Measurements from ENCODE around the gene FXYD7. TPM values are rescaled to one million over a fixed set of nuclear protein-coding genes. Genes with fewer than 3 reads are reported as not detected.
"Not testable (repeated sequence)": the region's sequence is repeated elsewhere in the genome, so short reads cannot be mapped to it uniquely, and the experiment has no call there.

FXYD7 gene
- total RNA-seq, 2 experiments from 2014 or later: 4.5 to 5.0 TPM

DNA sequence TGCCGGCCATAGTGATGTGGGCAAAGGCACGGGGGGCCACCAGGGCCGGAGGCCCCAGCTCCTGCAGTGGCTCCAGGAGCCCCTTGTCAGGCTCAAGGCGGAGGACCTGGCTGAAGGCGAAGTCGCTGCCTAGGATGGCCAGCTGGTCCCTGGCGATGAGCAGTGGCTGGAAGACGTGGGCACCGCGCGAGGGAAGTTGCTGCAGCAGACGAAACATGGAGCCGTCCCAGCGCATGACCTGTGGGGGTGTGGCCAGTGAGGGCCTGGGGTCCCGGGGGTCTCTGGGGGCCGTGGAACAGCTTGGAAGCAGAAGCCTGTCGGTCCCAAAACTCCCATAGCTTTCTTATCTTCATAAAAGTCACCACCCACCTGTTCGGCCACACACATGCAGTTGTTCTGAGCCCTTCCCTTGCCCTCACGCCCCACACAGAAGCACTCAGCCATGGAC, 17.8 kb upstream of the FXYD7 start:
- Mint-ChIP-seq H3K9me3 (no peaks in the 10 kb centered on the region), H3K4me3 (no peak overlapping the region), H3K27me3 (no peaks in the 10 kb centered on the region), H3K27ac (no peak overlapping the region), H3K36me3 (ENCODE audit: low read depth) (no peaks in the 10 kb centered on the region), H3K4me1 (peaks cover 16% of the 10 kb centered on the region)
- ChIA-PET CTCF (interaction anchor here (0.5 to 4.9 kb wide), 4 partner anchors 11 to 29 kb away, joined by 3 to 28 read pairs (median 4); partner anchors contain the start of gene LGI4), POLR2A (no interaction called here)
- no peak for DNase-seq

DNA sequence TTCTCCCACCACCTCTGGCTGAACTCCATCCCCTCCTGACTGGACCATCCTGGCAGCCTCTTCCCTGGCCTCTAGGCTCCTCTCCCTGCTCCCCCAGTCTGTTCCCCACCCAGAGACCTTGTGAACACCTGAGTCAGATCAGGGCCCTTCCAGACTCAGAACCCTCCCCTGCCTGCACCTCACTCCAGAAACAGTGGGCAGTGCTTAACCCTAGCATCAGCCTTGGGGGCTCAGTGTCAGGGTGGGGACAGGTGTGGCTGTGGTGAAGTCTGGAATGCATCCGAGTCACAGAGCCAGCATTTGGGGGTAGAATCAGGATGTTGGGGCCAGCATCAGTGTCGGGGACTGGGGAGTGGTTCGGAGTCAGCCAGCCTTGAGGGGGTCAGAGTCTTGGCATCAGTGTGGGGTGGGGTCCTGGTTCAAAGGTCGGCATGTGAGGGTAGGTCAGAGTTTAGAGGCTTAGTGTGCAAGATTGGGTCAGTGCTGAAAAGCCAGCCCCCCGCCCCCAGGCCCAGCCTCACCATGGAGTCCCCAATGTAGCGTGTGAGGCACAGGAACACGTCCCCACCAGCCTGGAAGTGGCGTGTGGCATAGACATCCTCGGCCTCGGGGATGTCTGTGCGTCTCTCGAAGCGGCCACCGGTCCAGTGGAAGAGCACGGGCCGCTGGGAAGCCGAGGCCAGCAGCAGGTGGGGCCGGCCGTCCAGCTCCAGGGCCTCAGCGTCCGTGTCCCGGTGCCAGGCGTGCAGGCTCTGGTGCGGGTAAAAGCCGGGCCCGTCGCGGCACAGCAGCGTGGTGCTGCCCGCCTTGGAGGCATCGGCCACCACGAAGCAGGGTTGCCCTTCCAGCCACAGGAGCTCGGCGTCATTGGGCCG, 17.1 kb upstream of the FXYD7 start:
- H3K4me1 Mint-ChIP-seq: peaks cover 16% of the 10 kb centered on the region
- no peaks in the 10 kb centered on the region for H3K27me3 Mint-ChIP-seq
- H3K9me3 Mint-ChIP-seq: no peaks in the 10 kb centered on the region
- ChIA-PET POLR2A (no interaction called here), CTCF (interaction anchor here (0.5 to 4.9 kb wide), 3 partner anchors 10 to 82 kb away, joined by 4 to 28 read pairs (median 4); partner anchors contain the start of gene LGI4)
- DNase-seq: no peak
- no peak overlapping the region for H3K27ac Mint-ChIP-seq
- H3K36me3 Mint-ChIP-seq (ENCODE audit: low read depth): no peaks in the 10 kb centered on the region
- H3K4me3 Mint-ChIP-seq: no peak overlapping the region

DNA sequence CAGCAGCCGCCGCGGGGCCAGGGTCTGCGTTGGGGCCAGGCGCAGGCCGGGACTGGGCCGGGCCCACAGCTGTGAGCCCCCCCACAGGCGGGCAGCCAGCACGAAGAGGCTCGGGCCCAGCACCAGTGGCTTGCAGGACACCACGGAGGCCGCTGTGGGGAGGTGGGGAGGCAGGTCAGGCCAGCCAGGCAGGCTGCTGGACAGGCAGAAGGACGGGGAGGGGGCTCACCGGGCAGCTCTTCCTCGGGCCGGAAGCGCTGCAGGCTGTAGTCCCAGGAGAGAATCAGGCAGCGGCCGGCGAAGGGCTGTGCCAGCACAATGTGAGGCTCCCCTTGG, 16.5 kb upstream of the FXYD7 start:
- ChIA-PET CTCF (interaction anchor here (1.7 to 4.9 kb wide), 2 partner anchors 9 to 83 kb away, joined by 4 to 28 read pairs; partner anchors contain the start of gene LGI4), POLR2A (no interaction called here)
- H3K4me1 Mint-ChIP-seq: peaks cover 15% of the 10 kb centered on the region
- H3K4me3 Mint-ChIP-seq: no peak overlapping the region
- H3K27me3 Mint-ChIP-seq: no peaks in the 10 kb centered on the region
- H3K36me3 Mint-ChIP-seq (ENCODE audit: low read depth): no peaks in the 10 kb centered on the region
- no peak overlapping the region for H3K27ac Mint-ChIP-seq
- no peak for DNase-seq
- no peaks in the 10 kb centered on the region for H3K9me3 Mint-ChIP-seq

DNA sequence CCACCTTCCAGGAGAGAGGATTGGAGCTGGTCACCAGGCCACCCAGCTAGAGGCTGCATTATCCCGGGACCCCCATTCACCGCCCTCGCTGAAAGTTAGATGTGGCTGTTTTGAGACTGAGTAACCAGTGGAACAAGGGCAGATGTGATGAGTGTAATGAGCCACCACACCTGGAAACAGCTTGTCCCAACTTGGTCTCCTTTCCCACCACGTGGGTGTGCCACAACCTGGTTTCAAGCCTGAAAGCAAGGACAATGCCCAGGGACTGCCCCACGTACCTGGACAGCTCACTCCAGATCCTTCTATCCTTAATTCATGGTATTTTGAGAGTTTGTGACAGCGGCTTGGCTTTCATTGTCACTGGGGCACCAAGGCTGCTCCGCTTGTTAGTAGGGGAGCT, 15.2 kb upstream of the FXYD7 start:
- Mint-ChIP-seq H3K27ac (no peak overlapping the region), H3K4me3 (no peak overlapping the region), H3K36me3 (ENCODE audit: low read depth) (no peaks in the 10 kb centered on the region), H3K9me3 (no peaks in the 10 kb centered on the region), H3K4me1 (peaks cover 14% of the 10 kb centered on the region), H3K27me3 (no peaks in the 10 kb centered on the region)
- no peak for DNase-seq
- ChIA-PET CTCF (interaction anchor here (0.6 to 4.9 kb wide), 4 partner anchors 8 to 29 kb away, joined by 3 to 28 read pairs (median 4); partner anchors contain the start of genes FXYD5 and LGI4), POLR2A (no interaction called here)

DNA sequence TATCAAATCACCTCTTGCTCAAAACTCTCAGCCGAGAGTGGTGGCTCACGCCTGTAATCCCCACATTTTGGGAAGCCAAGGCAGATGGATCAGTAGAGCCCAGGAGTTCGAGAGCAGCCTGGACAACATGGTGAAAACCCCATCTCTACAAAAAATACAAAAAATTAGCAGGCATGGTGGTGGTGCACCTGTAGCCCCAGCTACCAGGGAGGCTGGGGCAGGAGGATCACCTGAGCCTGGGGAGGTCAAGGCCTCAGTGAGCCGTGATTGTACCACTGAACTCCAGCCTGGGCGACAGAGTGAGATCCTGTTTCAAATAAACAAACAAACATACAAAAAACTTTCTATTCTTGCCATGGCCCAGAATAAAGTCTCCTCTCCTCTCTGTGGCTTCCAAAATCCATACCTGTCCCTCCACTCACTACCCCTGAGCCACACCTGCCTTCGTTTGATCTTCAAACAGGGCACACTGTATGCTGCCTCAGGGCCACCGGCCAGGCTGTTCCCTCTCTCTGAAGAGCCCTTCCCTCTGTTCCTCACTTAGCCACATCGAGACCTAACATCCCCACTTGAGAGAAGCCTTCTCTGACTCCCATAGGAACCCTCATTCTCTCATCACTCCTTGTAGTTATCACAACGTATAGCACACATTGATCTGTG, 14.5 kb upstream of the FXYD7 start:
- CTCF ChIA-PET: interaction anchor here (0.6 to 0.8 kb wide), 2 partner anchors 13 to 30 kb away, joined by 3 to 5 read pairs; no protein-coding TSS in a partner anchor
- Mint-ChIP-seq H3K27me3 (no peaks in the 10 kb centered on the region), H3K4me3 (no peak overlapping the region)

DNA sequence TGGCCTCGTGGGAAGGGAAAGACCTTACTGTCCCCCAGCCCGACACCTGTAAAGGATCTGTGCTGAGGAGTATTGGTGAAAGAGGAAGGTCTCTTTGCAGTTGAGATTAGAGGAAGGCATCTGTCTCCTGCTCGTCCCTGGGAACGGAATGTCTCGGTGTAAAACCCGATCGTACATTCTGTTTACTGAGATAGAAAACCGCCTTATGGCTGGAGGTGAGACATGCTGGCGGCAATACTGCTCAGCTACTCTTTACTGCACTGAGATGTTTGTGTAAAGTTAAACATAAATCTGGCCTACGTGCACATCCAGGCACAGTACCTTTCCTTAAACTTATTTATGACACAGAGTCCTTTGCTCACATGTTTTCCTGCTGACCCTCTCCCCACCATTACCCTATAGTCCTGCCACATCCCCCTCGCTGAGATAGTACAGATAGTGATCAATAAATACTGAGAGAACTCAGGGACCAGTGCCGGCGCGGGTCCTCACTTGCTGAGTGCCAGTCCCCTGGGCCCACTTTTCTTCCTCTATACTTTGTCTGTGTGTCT, 13.3 kb upstream of the FXYD7 start:
- H3K4me3 Mint-ChIP-seq; CTCF ChIA-PET; H3K4me1 Mint-ChIP-seq; H3K36me3 Mint-ChIP-seq (ENCODE audit: low read depth); DNase-seq; H3K9me3 Mint-ChIP-seq; H3K27me3 Mint-ChIP-seq; H3K27ac Mint-ChIP-seq: not testable (repeated sequence)
- POLR2A ChIA-PET: interaction anchor here (0.6 kb wide), 1 partner anchor 46 kb away, joined by 4 read pairs; no protein-coding TSS in a partner anchor

More for the DNA sequence above, 14.5 kb upstream of the FXYD7 start:
- H3K27ac Mint-ChIP-seq: no peak overlapping the region
- H3K4me1 Mint-ChIP-seq: peaks cover 14% of the 10 kb centered on the region
- no peaks in the 10 kb centered on the region for H3K9me3 Mint-ChIP-seq
- POLR2A ChIA-PET: no interaction called here
- no peaks in the 10 kb centered on the region for H3K36me3 Mint-ChIP-seq (ENCODE audit: low read depth)
- DNase-seq: no peak

DNA sequence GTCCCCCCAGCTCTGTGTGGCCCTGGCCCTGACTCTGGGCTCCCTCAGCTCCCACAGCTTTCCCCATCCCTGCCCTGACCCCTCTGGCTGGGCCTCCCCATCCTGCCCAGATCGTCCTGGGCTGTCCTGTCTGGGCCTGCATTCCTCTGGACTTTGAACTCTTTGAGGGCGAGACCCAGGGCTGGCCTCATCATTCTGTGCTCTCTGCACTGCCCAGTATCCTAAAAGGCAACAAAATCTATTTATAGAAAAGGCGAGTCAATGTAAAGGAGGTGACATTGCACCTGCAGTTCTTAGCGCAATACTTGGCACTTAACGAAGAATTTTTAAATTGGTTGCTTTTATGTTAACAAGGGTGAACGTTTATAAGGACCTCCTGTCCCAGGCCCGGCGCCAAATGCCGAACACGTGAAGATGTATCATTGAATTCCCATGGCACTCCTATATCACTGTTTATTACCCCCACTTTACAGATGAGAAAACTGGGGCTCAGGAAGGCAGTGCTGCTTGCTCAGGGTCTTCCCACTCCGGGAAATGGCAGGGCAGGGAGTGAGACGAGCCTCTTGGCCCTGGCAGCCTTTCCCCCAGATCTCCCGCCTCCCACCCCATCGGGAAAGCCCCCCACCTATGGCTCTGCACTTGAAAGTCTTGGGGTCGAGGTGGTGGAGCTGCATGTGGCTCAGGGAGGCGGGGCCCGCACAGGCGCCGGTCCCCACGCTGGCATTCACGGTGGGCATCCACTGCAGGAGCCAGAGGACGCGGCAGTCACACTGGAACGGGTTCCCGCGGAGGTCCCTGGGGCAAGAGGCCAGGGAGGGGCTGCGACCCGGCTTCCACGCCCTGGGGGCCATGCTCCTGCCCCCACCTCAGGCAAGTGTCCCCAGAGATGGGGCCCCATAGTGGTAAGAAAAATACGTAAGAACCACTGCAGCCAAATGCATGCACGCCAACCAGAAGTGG, 12.0 kb upstream of the FXYD7 start:
- Mint-ChIP-seq H3K4me3 (no peak overlapping the region), H3K27me3 (no peaks in the 10 kb centered on the region), H3K36me3 (ENCODE audit: low read depth) (no peaks in the 10 kb centered on the region), H3K4me1 (peaks cover 8% of the 10 kb centered on the region), H3K9me3 (no peaks in the 10 kb centered on the region), H3K27ac (no peak overlapping the region)
- DNase-seq: no peak
- ChIA-PET CTCF (no interaction called here), POLR2A (no interaction called here)

DNA sequence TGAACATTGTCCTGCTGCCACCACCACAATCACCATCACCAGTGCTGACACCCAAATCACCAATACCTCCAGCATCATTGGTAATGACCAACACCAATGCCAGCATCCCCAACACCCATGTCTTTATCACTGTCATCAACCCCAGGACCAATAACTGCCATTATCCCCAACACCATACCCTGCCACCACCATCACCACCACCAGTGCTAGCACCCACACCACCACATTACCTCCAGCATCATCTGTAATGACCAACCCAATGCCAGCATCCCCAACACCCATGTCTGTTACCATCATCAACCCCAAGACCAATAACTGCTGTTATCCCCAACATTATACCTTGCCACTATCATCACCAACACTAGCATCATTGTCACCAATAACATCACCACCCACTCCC, 10.8 kb upstream of the FXYD7 start:
- no peak overlapping the region for H3K4me3 Mint-ChIP-seq
- H3K36me3 Mint-ChIP-seq (ENCODE audit: low read depth): no peaks in the 10 kb centered on the region
- no peak overlapping the region for H3K27ac Mint-ChIP-seq
- CTCF ChIA-PET: no interaction called here
- H3K27me3 Mint-ChIP-seq: peaks cover 3% of the 10 kb centered on the region
- H3K4me1 Mint-ChIP-seq: peaks cover 8% of the 10 kb centered on the region
- POLR2A ChIA-PET: no interaction called here
- no peaks in the 10 kb centered on the region for H3K9me3 Mint-ChIP-seq
- DNase-seq: no peak

DNA sequence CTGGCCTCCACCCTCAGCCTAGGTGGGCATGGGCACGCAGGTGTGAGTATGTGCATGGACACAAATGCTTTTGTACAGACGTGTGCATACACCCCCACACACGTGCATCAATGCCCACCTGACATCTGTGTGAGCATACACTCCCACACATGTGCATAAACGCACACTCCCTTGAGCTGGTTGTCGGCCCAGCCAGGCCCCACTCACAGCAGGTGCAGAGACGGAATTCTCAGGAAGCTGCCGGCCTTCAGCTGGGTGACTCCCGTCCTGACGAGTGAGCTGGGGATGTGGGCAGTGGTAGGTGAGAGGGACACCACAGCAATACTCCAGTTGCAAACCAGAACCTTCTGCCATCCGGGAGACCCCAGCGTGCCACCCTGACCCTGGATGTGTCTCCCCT, 9.2 kb upstream of the FXYD7 start:
- POLR2A ChIA-PET: no interaction called here
- Mint-ChIP-seq H3K4me3 (no peak overlapping the region), H3K9me3 (no peaks in the 10 kb centered on the region), H3K27ac (no peak overlapping the region), H3K27me3 (peaks cover 10% of the 10 kb centered on the region), H3K36me3 (ENCODE audit: low read depth) (no peaks in the 10 kb centered on the region), H3K4me1 (peaks cover 8% of the 10 kb centered on the region)
- no peak for DNase-seq
- CTCF ChIA-PET: interaction anchor here (2.4 kb wide), 1 partner anchor 59 kb away, joined by 7 read pairs; no protein-coding TSS in a partner anchor

DNA sequence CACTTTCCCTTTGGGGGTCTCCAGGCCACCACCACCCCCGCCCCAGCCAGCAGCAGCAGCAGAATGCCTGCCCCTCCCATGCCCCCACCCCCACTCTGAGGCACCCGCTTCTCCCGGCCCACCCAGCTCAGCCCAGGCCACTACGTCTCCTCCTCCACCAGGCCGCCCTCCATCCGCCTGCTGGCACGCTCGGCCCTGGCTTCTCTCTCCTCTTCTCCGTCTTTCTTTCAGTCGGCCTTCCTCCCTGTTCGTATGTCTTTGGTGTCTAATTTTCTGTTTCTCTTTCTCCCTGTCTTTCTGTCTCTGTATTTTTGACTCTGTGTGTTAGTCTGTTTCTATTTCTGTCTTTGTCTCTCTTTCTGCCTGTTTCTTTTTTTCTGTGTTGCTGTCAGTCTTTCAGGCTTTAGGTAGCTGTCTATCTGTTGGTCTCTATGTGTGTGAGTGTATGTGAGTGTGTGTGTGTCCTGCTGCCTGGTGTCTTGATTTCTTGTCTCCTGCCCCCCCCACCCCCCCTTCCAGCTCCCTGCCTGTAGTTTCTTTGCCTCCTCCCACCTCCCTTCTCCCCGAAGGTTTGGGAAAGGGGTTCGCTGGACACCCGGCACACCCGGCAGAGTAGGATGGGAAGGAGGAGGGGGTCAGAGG, 8.3 kb upstream of the FXYD7 start, which contains the start of gene LGI4:
Gene LGI4 (minus strand): TSS at position 459 of the 642 bp plus-strand sequence. CDS start 379 bp downstream, at position 80.
- H3K9me3 Mint-ChIP-seq: no peaks in the 10 kb centered on the region
- no peak within 1 kb of the TSS for H3K27ac Mint-ChIP-seq
- DNase-seq: no peak
- CTCF ChIA-PET: interaction anchor here (0.7 to 3.6 kb wide), 8 partner anchors 9 to 90 kb away, joined by 3 to 28 read pairs (median 6); no protein-coding TSS in a partner anchor
- H3K4me1 Mint-ChIP-seq: peaks cover 8% of the 10 kb centered on the region
- no peak within 1 kb of the TSS for H3K4me3 Mint-ChIP-seq
- H3K36me3 Mint-ChIP-seq (ENCODE audit: low read depth): no peaks in the 10 kb centered on the region
- POLR2A ChIA-PET: no interaction called here
- peaks cover 10% of the 10 kb centered on the region for H3K27me3 Mint-ChIP-seq

DNA sequence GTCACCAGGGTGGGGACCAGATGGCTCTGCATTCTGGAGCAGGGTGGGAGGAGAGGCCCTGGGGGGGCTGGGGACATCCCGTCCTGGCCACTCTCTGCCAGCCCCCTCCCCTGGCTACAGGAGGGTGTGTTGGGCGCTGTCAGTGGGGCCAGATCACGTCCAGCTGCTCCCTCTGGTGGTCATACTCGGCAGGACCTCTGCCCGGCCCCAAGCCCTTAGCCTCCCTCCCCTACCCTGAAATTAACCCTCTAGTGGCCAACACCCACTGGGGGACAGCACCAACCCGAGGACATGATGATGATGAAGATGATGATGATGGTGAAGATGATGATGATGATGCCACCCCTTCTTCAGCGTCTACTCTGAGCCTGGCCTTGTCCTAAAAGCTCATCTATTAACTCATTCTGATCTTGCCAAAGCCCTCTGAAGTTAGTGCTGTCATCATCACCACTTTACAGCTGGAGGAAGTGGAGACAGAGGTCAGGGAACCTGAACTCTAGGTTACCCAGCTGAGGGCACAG, 7.6 kb upstream of the FXYD7 start:
- no peak overlapping the region for H3K4me3 Mint-ChIP-seq
- H3K9me3 Mint-ChIP-seq: no peaks in the 10 kb centered on the region
- no peak overlapping the region for H3K27ac Mint-ChIP-seq
- H3K27me3 Mint-ChIP-seq: peaks cover 10% of the 10 kb centered on the region
- DNase-seq: peak; percentile 66
- POLR2A ChIA-PET: no interaction called here
- peaks cover 8% of the 10 kb centered on the region for H3K4me1 Mint-ChIP-seq
- CTCF ChIA-PET: interaction anchor here (0.7 to 3.6 kb wide), 11 partner anchors 10 to 91 kb away, joined by 3 to 28 read pairs (median 4); no protein-coding TSS in a partner anchor
- no peaks in the 10 kb centered on the region for H3K36me3 Mint-ChIP-seq (ENCODE audit: low read depth)

Data from activated CD4-positive, alpha-beta T cell treated with anti-CD3 and anti-CD28 coated beads, Interleukin-2, amount 10 ng/mL, durations not matched to agents 7 days and 5 days (primary cell).